ENCODE data around the gene KIAA1614. TPM values are rescaled to one million over a fixed set of nuclear protein-coding genes. Genes with fewer than 3 reads are reported as not detected.

The KIAA1614 gene
- polyA plus RNA-seq, 1 of the 3 experiments (the other 2 are of a cell fraction): 1.1 TPM

- TF ChIP-seq ZBTB33 (IDR thresholded peaks at IDR 0.05; ENCODE audit: borderline replicate concordance, low read depth): no peak
These were observed 14.7 kb downstream of the KIAA1614 start (continued) for GRCh38 chr1:180927348-180927747.

- POLR2A ChIA-PET: interaction anchor here (0.8 to 2.6 kb wide), 6 partner anchors 94 to 1146 kb away, joined by 3 to 11 read pairs (median 4); partner anchors contain the start of gene IER5
- peak overlapping the region in 1 of 2 experiments; percentile 99; a peak in 2 of 4 replicates for H3K27ac ChIP-seq (ENCODE audit: low read depth in 2 of 2, low read length in 1 of 2)
- H3K79me2 ChIP-seq (ENCODE audit: insufficient read depth): no peaks in the 10 kb centered on the region
- H3F3A ChIP-seq (replicated peaks; ENCODE audit: insufficient read depth): no peaks in the 10 kb centered on the region
- H3K36me3 ChIP-seq (replicated peaks in 1 of 2; ENCODE audit: control insufficient read depth in 1 of 2, insufficient read depth in 2 of 2, low read length in 1 of 2): no peaks in the 10 kb centered on the region
- 40% methylated on average over 2 of the region's 4 CpGs for WGBS (ENCODE audit: low lambda C conversion rate)
- DNase-seq: peak; percentile 68
- H3K27me3 ChIP-seq (ENCODE audit: insufficient read depth): no peaks in the 10 kb centered on the region
- H3K9me2 ChIP-seq: no peaks in the 10 kb centered on the region
- no peak overlapping the region for H3K4me3 ChIP-seq (ENCODE audit: low read depth in 2 of 2, low read length in 1 of 2)
- H3K9ac ChIP-seq: no peak overlapping the region
- TF ChIP-seq MAX (IDR thresholded peaks at IDR 0.05; ENCODE audit: low read depth): no peak
- peak in 1 of 2 experiments; percentile 53; a peak in 1 of 4 replicates for TF ChIP-seq EP300 (IDR thresholded peaks at IDR 0.05; ENCODE audit: borderline replicate concordance in 1 of 2, low read depth in 1 of 2, low read length in 1 of 2)
- peak; percentile 81; the same call in 1 of the 2 replicates for TF ChIP-seq REST (IDR thresholded peaks at IDR 0.05; ENCODE audit: low read depth, low read length)
- no peak overlapping the region for H2AFZ ChIP-seq (ENCODE audit: low read depth)
- peaks cover 13 to 88% of the 10 kb centered on the region in 2 experiments; a peak in 3 of 4 replicates for H3K4me1 ChIP-seq (ENCODE audit: control insufficient read depth in 1 of 2, insufficient read depth in 2 of 2, low read depth in 1 of 2, low read length in 1 of 2)
- no peaks in the 10 kb centered on the region for H3K9me3 ChIP-seq
- CTCF ChIA-PET: interaction anchor here (1.1 to 4.1 kb wide), 6 partner anchors 17 to 215 kb away, joined by 3 to 27 read pairs (median 8); no protein-coding TSS in a partner anchor
- no peak overlapping the region for H3K4me2 ChIP-seq
- H4K20me1 ChIP-seq (ENCODE audit: insufficient read depth): no peaks in the 10 kb centered on the region
These were observed 15.1 kb downstream of the KIAA1614 start for GRCh38 chr1:180927841-180928240.
